H1 (cell line): ENCODE data around the gene CCDC185. TPM values are rescaled to one million over a fixed set of nuclear protein-coding genes. Genes with fewer than 3 reads are reported as not detected.

ENCODE experiments used
- BRCA1 ChIP-seq: IDR thresholded peaks from 2 replicates; pipeline ENCODE4 v1.6.1; 2012; ENCODE audit warnings: low read depth, low read length, improper control_type of control experiment
- EP300 ChIP-seq, 2 experiments: IDR thresholded peaks; 1 replicate in 1 of 2; 2 replicates in 1 of 2; pipeline ENCODE4 v1.6.1; 2011 to 2012; ENCODE audit warnings: low read depth in 2 of 2, low read length in 2 of 2, mild to moderate bottlenecking in 2 of 2, borderline replicate concordance in 1 of 2, inconsistent platforms in 1 of 2, moderate library complexity in 1 of 2
- EZH2 ChIP-seq: fragments of 200-600 bp; sonication (generic); IDR thresholded peaks from 2 replicates; pipeline ENCODE4 v1.7.1; 2012; ENCODE audit warnings: low read depth, mild to moderate bottlenecking, moderate library complexity, low read length, inconsistent platforms; ENCODE audit not compliant: severe bottlenecking
- PHF8 ChIP-seq: fragments of 200-600 bp; sonication (generic); conservative IDR thresholded peaks from 2 replicates; pipeline ENCODE4 v1.7.1; 2012; ENCODE audit warnings: low read depth, mild to moderate bottlenecking, inconsistent platforms, low read length, moderate library complexity
- RAD21 ChIP-seq, 2 experiments: IDR thresholded peaks in 1 of 2; conservative IDR thresholded peaks in 1 of 2; 2 replicates each; pipeline ENCODE4 v1.6.1; 2011; ENCODE audit warnings: low read depth in 2 of 2, low read length in 2 of 2, improper control_type of control experiment in 1 of 2, inconsistent platforms in 1 of 2, mild to moderate bottlenecking in 1 of 2, moderate library complexity in 1 of 2
- SIX5 ChIP-seq: IDR thresholded peaks from 2 replicates; pipeline ENCODE4 v1.6.1; 2011; ENCODE audit warnings: mild to moderate bottlenecking, low read depth, low read length
- TEAD4 ChIP-seq: IDR thresholded peaks from 2 replicates; pipeline ENCODE4 v1.6.1; 2012; ENCODE audit warnings: low read depth, low read length, inconsistent platforms, mixed read lengths
- USF2 ChIP-seq: IDR thresholded peaks from 2 replicates; pipeline ENCODE4 v1.6.1; 2011; ENCODE audit warnings: low read length, improper control_type of control experiment
- ZNF274 ChIP-seq: IDR thresholded peaks from 2 replicates; pipeline ENCODE4 v1.7.0; 2012; ENCODE audit warnings: low read length, borderline replicate concordance; ENCODE audit errors: extremely low read depth
- polyA plus RNA-seq, 7 experiments: library from polyadenylated mRNA; depleted of rRNA in 3 of 7; stranded (reverse) in 5 of 7; unstranded in 2 of 7; fragments of >200 nt in 5 of 7; fragments of 200-250 nt in 2 of 7; gene quantifications; 1 replicate in 5 of 7; 2 replicates in 1 of 7; 4 replicates in 1 of 7; pipeline versions ENCODE4 v1.2.1 to v1.2.3, GENCODE V29; 2011 to 2013; ENCODE audit warnings: missing spikeins in 2 of 7, mixed read lengths in 2 of 7
- total RNA-seq: library from RNA; stranded (reverse); fragmentation: NEBNext Ultra II Directional; extraction: Animal tissue kit (Norgen Biotek cat#: 25700); gene quantifications from 2 replicates; pipeline ENCODE4 v1.2.1, GENCODE V29; 2021
- TF ChIP-seq, protein P1 (sequence below): IDR thresholded peaks from 2 replicates; pipeline ENCODE4 v1.6.1; 2012; ENCODE audit warnings: inconsistent platforms

CCDC185 gene
- total and polyA plus RNA-seq, 2 of the 8 experiments (the other 6 are each of a cell fraction or from before 2014, with no cell fraction given): not detected

GRCh38 chr1:223363057-223363855 is 30.0 kb upstream of the CCDC185 start (continued):
- TF ChIP-seq SIX5 (no peak), EZH2 (no peak), ZNF274 (no peak), BRCA1 (no peak), EP300 (IDR thresholded peaks at IDR 0.05; ENCODE audit: borderline replicate concordance in 1 of 2, low read depth in 2 of 2, low read length in 2 of 2) (no peak), USF2 (no peak), TEAD4 (no peak), RAD21 (IDR thresholded peaks at IDR 0.05 in 1 of 2, conservative IDR thresholded peaks at IDR 0.05 in 1 of 2; ENCODE audit: low read depth in 2 of 2, low read length in 2 of 2) (no peak; a peak in 1 of 4 replicates), PHF8 (0 out of 2 replicates have a peak, but pooled peaks have one; percentile 7)
- TF ChIP-seq, protein P1, sequence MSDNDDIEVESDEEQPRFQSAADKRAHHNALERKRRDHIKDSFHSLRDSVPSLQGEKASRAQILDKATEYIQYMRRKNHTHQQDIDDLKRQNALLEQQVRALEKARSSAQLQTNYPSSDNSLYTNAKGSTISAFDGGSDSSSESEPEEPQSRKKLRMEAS: peak; percentile 23
